Lower lobe of right lung (tissue), 2 donors: ENCODE measurements around the gene NDRG4. TPM values are rescaled to one million over a fixed set of nuclear protein-coding genes. Genes with fewer than 3 reads are reported as not detected.

ENCODE experiments used
- ATAC-seq, 2 donors: fragments of 200-7000 bp; cut with Tn5 transposase; one replicate each; pipeline ENCODE4 v1.9.1; 2020 to 2022; ENCODE audit warnings: mild to moderate bottlenecking in 2 of 2, moderate library complexity in 2 of 2
- DNase-seq: peaks from one replicate; pipeline ENCODE4 v3.0.0-alpha.2; 2020
- H3K27ac ChIP-seq: fragments of 200-600 bp; one replicate; pipeline ENCODE4 v1.8.0; 2022
- H3K27me3 ChIP-seq: fragments of 200-600 bp; one replicate; pipeline ENCODE4 v1.8.0; 2022; ENCODE audit warnings: low read depth
- H3K36me3 ChIP-seq: fragments of 200-600 bp; one replicate; pipeline ENCODE4 v1.8.0; 2022; ENCODE audit warnings: mild to moderate bottlenecking
- H3K4me1 ChIP-seq: fragments of 200-600 bp; one replicate; pipeline ENCODE4 v1.8.0; 2022
- H3K4me3 ChIP-seq: fragments of 200-600 bp; one replicate; pipeline ENCODE4 v1.8.0; 2022; ENCODE audit warnings: mild to moderate bottlenecking
- H3K9me3 ChIP-seq: fragments of 200-600 bp; one replicate; pipeline ENCODE4 v1.8.0; 2022
- CTCF ChIP-seq: fragments of 200-600 bp; IDR thresholded peaks from one replicate; pipeline ENCODE4 v1.8.0; 2022; ENCODE audit warnings: antibody characterized with exemption, mild to moderate bottlenecking
- intact Hi-C: fragments of 100-400 bp; cut with DNase I; formaldehyde crosslinking; loops from one replicate; pipeline ENCODE4 v1.11.0; 2022
- long read RNA-seq: library from polyadenylated mRNA; unstranded; transcript quantifications from one replicate; pipeline ENCODE4 v2.0.0, GENCODE V29; 2021
- total RNA-seq: library from RNA; stranded (reverse); fragmentation: NEBNext Ultra II Directional; extraction: Animal tissue kit (Norgen Biotek cat#: 25700); gene quantifications from one replicate; pipeline ENCODE4 v1.2.1, GENCODE V29; 2021
- donor health status: DM: no; HTN: yes; CAD: no; lungs with severe emphysema.

NDRG4 gene, protein sequence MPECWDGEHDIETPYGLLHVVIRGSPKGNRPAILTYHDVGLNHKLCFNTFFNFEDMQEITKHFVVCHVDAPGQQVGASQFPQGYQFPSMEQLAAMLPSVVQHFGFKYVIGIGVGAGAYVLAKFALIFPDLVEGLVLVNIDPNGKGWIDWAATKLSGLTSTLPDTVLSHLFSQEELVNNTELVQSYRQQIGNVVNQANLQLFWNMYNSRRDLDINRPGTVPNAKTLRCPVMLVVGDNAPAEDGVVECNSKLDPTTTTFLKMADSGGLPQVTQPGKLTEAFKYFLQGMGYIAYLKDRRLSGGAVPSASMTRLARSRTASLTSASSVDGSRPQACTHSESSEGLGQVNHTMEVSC
- total RNA-seq: 47.9 TPM
- long read RNA-seq, transcript NDRG4-201 (16 exons, 3,324 nt): major isoform, 32 of 94 reads
- long read RNA-seq, transcript NDRG4-219 (1 exons, 2,700 nt): minor isoform, 19 of 94 reads
- long read RNA-seq, transcript NDRG4-204 (16 exons, 3,626 nt): minor isoform, 5 of 94 reads
- long read RNA-seq, partial matches to known transcripts: 9 of 94 reads
- long read RNA-seq, other reads (novel, unspliced or antisense): 28 of 94 reads

DNA sequence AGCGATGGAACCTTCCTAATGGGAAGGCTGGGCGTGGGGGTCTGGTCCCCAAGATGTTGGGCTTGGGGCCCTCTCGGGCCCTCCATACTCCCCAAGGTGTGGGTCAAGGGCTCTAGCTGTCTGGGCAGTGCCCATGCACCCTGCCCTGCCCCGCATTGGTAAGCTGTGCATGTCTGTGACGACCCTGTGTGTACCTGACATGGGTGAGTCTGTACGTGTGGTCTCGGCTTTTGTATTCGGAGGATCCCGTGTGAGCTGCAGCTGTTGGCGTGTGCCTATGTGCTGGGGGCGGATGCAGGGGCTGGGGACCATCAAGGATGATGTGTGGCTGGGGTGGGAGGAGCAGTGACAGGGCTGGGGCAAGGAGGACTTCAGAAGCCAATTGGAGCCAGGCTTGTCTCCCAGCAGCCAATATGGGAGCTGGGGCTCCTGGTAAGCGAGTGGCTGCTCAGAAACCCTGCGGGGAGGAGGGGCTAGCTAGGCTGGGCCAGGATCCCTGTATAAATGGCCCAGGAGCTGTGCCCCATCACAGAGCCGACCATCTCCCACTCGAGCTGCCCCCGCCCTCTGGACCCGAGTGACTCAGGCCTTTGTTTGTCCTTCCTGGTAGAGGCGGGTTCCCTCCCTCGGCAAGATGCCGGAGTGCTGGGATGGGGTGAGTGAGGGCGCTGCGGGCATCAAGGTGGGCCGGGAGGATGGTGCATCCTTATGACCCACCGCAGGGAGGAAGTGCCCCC, at the start of gene NDRG4:
Gene NDRG4 (plus strand): TSS at position 529 of the 737 bp plus-strand sequence. CDS start 106 bp downstream, at position 635.
- Histone ChIP-seq H3K9me3 (no peaks in the 10 kb centered on the region), H3K4me1 (peaks cover 10% of the 10 kb centered on the region), H3K36me3 (no peaks in the 10 kb centered on the region), H3K27me3 (peaks cover 33% of the 10 kb centered on the region), H3K4me3 (peak within 1 kb of the TSS; percentile 34), H3K27ac (no peak within 1 kb of the TSS)
- TF ChIP-seq CTCF: no peak
- intact Hi-C loops: no loop called here
- DNase-seq: no peak
- ATAC-seq: peak in 1 of 2 donors; percentile 39

- Histone ChIP-seq H3K36me3 (no peaks in the 10 kb centered on the region), H3K9me3 (no peaks in the 10 kb centered on the region), H3K27ac (no peak overlapping the region), H3K4me1 (no peaks in the 10 kb centered on the region), H3K4me3 (no peak overlapping the region), H3K27me3 (no peaks in the 10 kb centered on the region)
- no peak for DNase-seq
- intact Hi-C loops: no loop called here
- no peak for ATAC-seq
- no peak for TF ChIP-seq CTCF
Observed at GRCh38 chr16:58450590-58450989, 49.4 kb upstream of the NDRG4 start.

DNA sequence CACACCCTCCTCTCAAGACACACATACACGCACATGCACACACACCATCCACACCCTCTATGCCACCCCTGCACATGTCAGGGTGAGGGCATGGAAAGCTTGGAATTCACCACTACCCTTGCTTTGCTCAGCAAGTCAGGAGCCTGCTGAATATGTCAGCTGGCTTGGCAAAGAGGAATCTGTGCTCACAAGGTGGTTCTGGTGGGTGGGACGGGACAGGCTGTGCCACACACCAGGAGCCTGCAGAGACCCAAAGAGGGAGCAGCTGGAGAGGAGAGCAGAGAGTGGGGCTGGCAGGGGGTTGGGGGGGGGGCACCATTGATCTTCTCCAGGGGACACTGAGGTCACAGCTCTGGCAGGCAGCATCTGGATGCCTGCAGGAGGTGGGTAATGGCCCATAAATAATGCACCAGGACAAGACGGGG, 48.7 kb upstream of the NDRG4 start:
- no peaks in the 10 kb centered on the region for H3K27me3 ChIP-seq
- no peaks in the 10 kb centered on the region for H3K36me3 ChIP-seq
- H3K4me3 ChIP-seq: no peak overlapping the region
- no peaks in the 10 kb centered on the region for H3K4me1 ChIP-seq
- H3K9me3 ChIP-seq: no peaks in the 10 kb centered on the region
- intact Hi-C loops: no loop called here
- DNase-seq: no peak
- no peak overlapping the region for H3K27ac ChIP-seq
- ATAC-seq: no peak
- no peak for TF ChIP-seq CTCF

- intact Hi-C loops: no loop called here
- no peak for TF ChIP-seq CTCF
- DNase-seq (no peak), ATAC-seq (no peak)
- H3K9me3 ChIP-seq: no peaks in the 10 kb centered on the region
- H3K4me3 ChIP-seq: no peak overlapping the region
- H3K27ac ChIP-seq: no peak overlapping the region
- no peaks in the 10 kb centered on the region for H3K27me3 ChIP-seq
- peaks cover 3% of the 10 kb centered on the region for H3K4me1 ChIP-seq
- no peaks in the 10 kb centered on the region for H3K36me3 ChIP-seq
Observed at GRCh38 chr16:58451945-58452401, 48.0 kb upstream of the NDRG4 start.

DNA sequence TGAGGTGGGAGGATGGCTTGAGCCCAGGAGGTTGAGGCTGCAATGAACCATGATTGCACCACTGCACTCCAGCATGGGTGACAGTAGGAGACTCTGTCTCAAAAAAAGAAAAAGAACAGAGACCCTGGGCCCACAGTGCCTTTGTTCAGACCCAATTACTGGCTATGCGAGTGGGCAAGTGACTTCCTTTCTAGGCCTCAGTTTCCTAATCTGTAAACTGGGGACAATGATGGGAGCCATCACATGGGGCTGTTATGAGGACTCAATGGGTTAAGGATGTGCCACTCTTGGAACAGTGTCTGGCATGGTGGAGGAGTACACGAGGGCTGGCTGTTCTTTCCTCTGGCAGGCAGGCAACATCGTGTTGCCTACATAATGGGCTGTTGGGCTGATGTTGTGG, 47.3 kb upstream of the NDRG4 start:
- DNase-seq (no peak), ATAC-seq (no peak)
- H3K4me3 ChIP-seq: no peak overlapping the region
- H3K27me3 ChIP-seq: no peaks in the 10 kb centered on the region
- no peaks in the 10 kb centered on the region for H3K9me3 ChIP-seq
- no peaks in the 10 kb centered on the region for H3K36me3 ChIP-seq
- H3K27ac ChIP-seq: no peak overlapping the region
- intact Hi-C loops: no loop called here
- no peak for TF ChIP-seq CTCF
- peaks cover 5% of the 10 kb centered on the region for H3K4me1 ChIP-seq
